Lower leg skin (tissue), 4 donors: ENCODE results near the gene C9orf153. TPM values are rescaled to one million over a fixed set of nuclear protein-coding genes. Genes with fewer than 3 reads are reported as not detected.

Experiments
- DNase-seq, 2 donors: peaks; one replicate each; pipeline ENCODE4 v3.0.0-alpha.2; 2019; ENCODE audit warnings: low spot score in 2 of 2
- H3K4me3 ChIP-seq: fragments of 200-600 bp; sonication (generic); 2 replicates; pipeline ENCODE4 v1.5.1; 2017; ENCODE audit warnings: mild to moderate bottlenecking, low read depth; ENCODE audit not compliant: poor library complexity, severe bottlenecking
- CTCF ChIP-seq, 3 donors: fragments of 450-650 bp; IDR thresholded peaks; one replicate each; pipeline ENCODE4 v1.5.1; 2016; ENCODE audit warnings: antibody characterized with exemption in 3 of 3, mild to moderate bottlenecking in 3 of 3, moderate library complexity in 2 of 3
- POLR2A ChIP-seq, 2 donors: fragments of 450-650 bp; IDR thresholded peaks; one replicate each; pipeline ENCODE4 v1.6.1; 2016 to 2017; ENCODE audit warnings: antibody characterized with exemption in 2 of 2, mild to moderate bottlenecking in 1 of 2, moderate library complexity in 1 of 2
- WGBS, 2 donors: methylation state at CpG; one replicate each; pipeline ENCODE4 v1.1.5; 2018; 5-methylcytosine and 5-hydroxymethylcytosine counted together
- intact Hi-C: fragments of 100-400 bp; cut with DNase I; formaldehyde crosslinking; loops from one replicate; pipeline ENCODE4 v1.15.0; 2023; ENCODE audit warnings: low total_unique reads
- total RNA-seq, 4 donors: library from RNA; depleted of rRNA; stranded (reverse); fragments of >200 nt; gene quantifications; one replicate each; pipeline ENCODE4 v1.1.0, GENCODE V29; 2016

C9orf153 gene
- total RNA-seq, 4 donors from 2014 or later: 0.16 to 0.63 TPM; not detected in 2

DNA sequence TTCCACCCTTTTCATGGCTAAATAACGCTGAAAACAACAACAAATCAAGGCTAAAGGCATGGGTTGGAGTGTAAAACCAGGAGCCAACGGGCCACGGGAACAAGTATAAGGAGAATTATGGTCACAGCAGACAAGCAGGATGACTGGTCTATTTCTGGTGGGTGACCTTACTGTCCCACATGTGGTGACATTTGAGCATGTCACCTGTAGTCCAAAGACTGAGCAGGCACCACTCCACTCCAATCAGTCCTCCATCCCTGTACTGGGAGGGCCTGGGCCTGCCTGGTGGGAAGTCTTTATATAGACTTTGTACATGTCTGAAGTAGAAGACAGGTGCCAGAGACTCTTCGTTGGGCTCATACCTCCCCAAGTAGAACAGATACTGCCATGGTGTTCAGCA lies 36.8 kb downstream of the C9orf153 start:
- intact Hi-C loops: no loop called here
- TF ChIP-seq POLR2A (IDR thresholded peaks at IDR 0.05) (no peak), CTCF (IDR thresholded peaks at IDR 0.05) (no peak)
- no peak overlapping the region for H3K4me3 ChIP-seq
- DNase-seq: no peak
- WGBS, 2 donors: 89 to 95% methylated on average over 4 of the region's 4 CpGs

- intact Hi-C loops: no loop called here
- no peak overlapping the region for H3K4me3 ChIP-seq
- TF ChIP-seq POLR2A (IDR thresholded peaks at IDR 0.05): no peak
- TF ChIP-seq CTCF (IDR thresholded peaks at IDR 0.05): no peak
- no peak for DNase-seq
- 75 to 87% methylated on average over 3 of the region's 3 CpGs for WGBS, 2 donors
These were observed 39.9 kb downstream of the C9orf153 start for GRCh38 chr9:86219606-86220005.

- WGBS, 2 donors: 86 to 87% methylated on average over 7 of the region's 7 CpGs
- DNase-seq: no peak
- TF ChIP-seq CTCF (IDR thresholded peaks at IDR 0.05): no peak
- TF ChIP-seq POLR2A (IDR thresholded peaks at IDR 0.05): no peak
- no peak overlapping the region for H3K4me3 ChIP-seq
- intact Hi-C loops: no loop called here
These were observed 42.2 kb downstream of the C9orf153 start for GRCh38 chr9:86217076-86217755.

DNA sequence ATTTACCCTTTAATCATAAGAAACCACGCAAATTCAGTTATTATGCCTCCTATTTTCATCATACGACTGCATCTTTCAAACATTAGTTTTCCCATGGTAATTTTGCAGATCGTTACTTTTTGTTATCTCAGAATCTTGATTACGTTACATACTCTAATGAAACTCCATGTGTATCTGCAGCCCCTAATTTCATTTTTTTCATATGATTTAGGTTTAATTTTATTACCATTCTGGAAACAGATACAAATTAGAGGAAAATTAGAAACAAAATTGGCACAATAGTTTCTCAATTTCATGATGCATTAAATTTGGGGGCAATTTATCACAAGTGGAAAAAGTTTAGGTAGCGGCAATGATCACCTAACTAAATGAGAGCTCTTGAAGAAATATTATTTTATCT lies 52.3 kb downstream of the C9orf153 start:
- TF ChIP-seq CTCF (IDR thresholded peaks at IDR 0.05) (no peak), POLR2A (IDR thresholded peaks at IDR 0.05) (no peak)
- no peak overlapping the region for H3K4me3 ChIP-seq
- 84 to 93% methylated on average over 5 of the region's 5 CpGs for WGBS, 2 donors
- DNase-seq: no peak
- intact Hi-C loops: no loop called here

DNA sequence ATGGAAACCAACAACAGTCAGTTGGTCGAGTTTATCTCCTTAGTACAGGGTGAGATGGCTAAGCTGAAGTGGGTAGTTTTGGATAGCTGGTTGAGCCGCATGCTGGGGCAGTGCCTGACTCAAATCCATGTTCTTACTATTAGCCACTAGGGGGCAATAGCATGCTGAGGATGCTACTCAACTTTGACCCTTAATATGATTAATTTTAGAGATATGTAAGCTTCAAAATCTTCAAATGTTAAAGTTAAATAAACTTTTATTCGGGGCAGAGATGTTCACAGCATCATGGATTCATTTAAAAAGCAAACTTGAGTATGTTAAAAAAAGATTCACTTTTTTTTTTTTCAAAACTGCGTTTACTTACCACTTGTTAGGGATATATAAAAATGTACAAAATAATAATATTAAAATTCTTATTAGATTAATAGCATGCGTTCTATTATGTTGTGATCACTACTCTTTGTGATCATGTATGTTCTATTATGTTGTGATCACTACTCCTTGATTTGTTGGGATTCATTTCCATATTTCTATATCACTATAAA lies 57.0 kb downstream of the C9orf153 start:
- intact Hi-C loops: loop anchor here (5.0 kb wide), 1 partner anchor 1195 kb away; no protein-coding TSS in a partner anchor
- no peak overlapping the region for H3K4me3 ChIP-seq
- DNase-seq: no peak
- TF ChIP-seq POLR2A (IDR thresholded peaks at IDR 0.05) (no peak), CTCF (IDR thresholded peaks at IDR 0.05) (no peak)
- 28 to 32% methylated on average over 5 of the region's 5 CpGs for WGBS, 2 donors
